ENCODE measurements around the gene DCAF17. TPM values are rescaled to one million over a fixed set of nuclear protein-coding genes. Genes with fewer than 3 reads are reported as not detected.

The DCAF17 gene
- total RNA-seq (2014; rRNA removed; shearing (Covaris generic)) = 27.8 and 35.5 TPM in 2 replicates

- peak; percentile 92 for DNase-seq (ENCODE audit: low spot score)
Observed at GRCh38 chr2:171434013-171434989, at the start of gene DCAF17. TSS of gene DCAF17 (plus strand) at chr2:171434226. CDS start at chr2:171434578, 352 bp downstream.

GRCh38 chr2:171386627-171387026, 47.4 kb upstream of the DCAF17 start:
- no peak for DNase-seq (ENCODE audit: low spot score)

- no peak for DNase-seq (ENCODE audit: low spot score)
Observed at GRCh38 chr2:171387052-171387451, 47.0 kb upstream of the DCAF17 start.

GRCh38 chr2:171389325-171389724, 44.7 kb upstream of the DCAF17 start:
- DNase-seq (ENCODE audit: low spot score) = no peak

- DNase-seq (ENCODE audit: low spot score) = no peak
Observed at GRCh38 chr2:171389780-171390179, 44.2 kb upstream of the DCAF17 start.

GRCh38 chr2:171390941-171391516, 43.0 kb upstream of the DCAF17 start:
- peak; percentile 83 for DNase-seq (ENCODE audit: low spot score)

- no peak for DNase-seq (ENCODE audit: low spot score)
Observed at GRCh38 chr2:171391532-171391931, 42.5 kb upstream of the DCAF17 start.

- no peak for DNase-seq (ENCODE audit: low spot score)
Observed at GRCh38 chr2:171393487-171393886, 40.5 kb upstream of the DCAF17 start.

GRCh38 chr2:171394164-171394740, 39.8 kb upstream of the DCAF17 start:
- DNase-seq (ENCODE audit: low spot score) = no peak

- no peak for DNase-seq (ENCODE audit: low spot score)
Observed at GRCh38 chr2:171399292-171399691, 34.7 kb upstream of the DCAF17 start.

- DNase-seq (ENCODE audit: low spot score) = no peak
Observed at GRCh38 chr2:171400395-171400794, 33.6 kb upstream of the DCAF17 start.

GRCh38 chr2:171401947-171402346, 32.1 kb upstream of the DCAF17 start:
- no peak for DNase-seq (ENCODE audit: low spot score)

- DNase-seq (ENCODE audit: low spot score) = peak; percentile 35
Observed at GRCh38 chr2:171402906-171403580, 31.0 kb upstream of the DCAF17 start.

GRCh38 chr2:171404261-171404660, 29.8 kb upstream of the DCAF17 start:
- peak; percentile 92 for DNase-seq (ENCODE audit: low spot score)

GRCh38 chr2:171404719-171405118, 29.3 kb upstream of the DCAF17 start:
- DNase-seq (ENCODE audit: low spot score) = no peak

GRCh38 chr2:171405546-171405945, 28.5 kb upstream of the DCAF17 start:
- DNase-seq (ENCODE audit: low spot score) = no peak

- DNase-seq (ENCODE audit: low spot score) = no peak
Observed at GRCh38 chr2:171406044-171406443, 28.0 kb upstream of the DCAF17 start.

GRCh38 chr2:171407030-171407675, 26.9 kb upstream of the DCAF17 start:
- no peak for DNase-seq (ENCODE audit: low spot score)

- no peak for DNase-seq (ENCODE audit: low spot score)
Observed at GRCh38 chr2:171407676-171408044, 26.4 kb upstream of the DCAF17 start.

GRCh38 chr2:171409436-171409971, 24.5 kb upstream of the DCAF17 start:
- peak; percentile 36 for DNase-seq (ENCODE audit: low spot score)

GRCh38 chr2:171410101-171410500, 23.9 kb upstream of the DCAF17 start:
- no peak for DNase-seq (ENCODE audit: low spot score)
